Measurements from ENCODE around the gene ZNF280B. TPM values are rescaled to one million over a fixed set of nuclear protein-coding genes. Genes with fewer than 3 reads are reported as not detected.
A peak's percentile ranks its signal among the peaks of the same experiment; 100 is the strongest.

The ZNF280B gene
- total and polyA plus RNA-seq, 10 of the 15 experiments (the other 5 are each of a cell fraction or from before 2014, with no cell fraction given), result 0.28 to 2.2 (median 1.1) TPM

DNA sequence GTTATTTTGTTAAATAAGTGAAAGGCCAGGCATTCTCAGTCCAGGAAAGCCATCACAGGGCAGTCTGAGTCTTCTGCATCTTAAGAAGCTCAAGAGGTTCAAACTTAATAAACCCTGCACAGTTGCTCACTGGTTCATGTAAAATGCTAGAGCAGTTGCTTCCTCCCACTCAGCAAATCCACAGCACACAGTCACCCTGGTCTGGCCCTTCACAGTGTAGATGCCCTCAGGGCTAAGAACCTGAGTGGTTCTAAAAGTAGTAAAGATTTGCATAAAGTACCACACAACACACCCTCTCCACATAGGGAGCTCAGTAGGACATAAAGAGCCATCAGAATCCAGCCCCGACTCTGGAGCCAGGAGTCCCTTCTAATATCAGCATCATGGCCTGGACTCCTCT is 58.7 kb downstream of the ZNF280B start:
- H3K4me2 ChIP-seq (ENCODE audit: control insufficient read depth, insufficient read depth), result peak overlapping the region; percentile 48; the same call in 1 of the 2 replicates
- FAIRE-seq (no peak), DNase-seq (ENCODE audit: low read depth, low spot score) (no peak), ATAC-seq (peak; percentile 56)
- ChIA-PET CTCF (interaction anchor here (0.7 to 2.8 kb wide), 8 partner anchors 13 to 127 kb away, joined by 3 to 24 read pairs (median 6); partner anchors contain the start of genes PRAME and ZNF280B), SMC1A (ENCODE audit: uncharacterized antibody, unreplicated experiment) (interaction anchor here (1.5 kb wide), 1 partner anchor 27 kb away, joined by 7 read pairs; no protein-coding TSS in a partner anchor), RAD21 (ENCODE audit: unreplicated experiment) (interaction anchor here (1.4 to 4.0 kb wide), 4 partner anchors 13 to 27 kb away, joined by 3 to 18 read pairs (median 8); no protein-coding TSS in a partner anchor), POLR2A (interaction anchor here (0.5 to 1.3 kb wide), 2 partner anchors 26 to 694 kb away, joined by 3 to 4 read pairs; no protein-coding TSS in a partner anchor)
- no peaks in the 10 kb centered on the region for H4K20me1 ChIP-seq (ENCODE audit: control insufficient read depth, insufficient read depth)
- H3K27me3 ChIP-seq (replicated peaks in 1 of 2; ENCODE audit: control insufficient read depth in 2 of 2, insufficient read depth in 2 of 2, low read length in 1 of 2), result no peaks in the 10 kb centered on the region
- H3K4me3 ChIP-seq, result no peak overlapping the region
- in situ Hi-C loops (cut with MboI) (no loop called here), intact Hi-C loops (cut with micrococcal nuclease; ENCODE audit: unreplicated experiment) (no loop called here)
- no peaks in the 10 kb centered on the region; the same call in 1 of the 3 replicates for H3K9me3 ChIP-seq (replicated peaks; ENCODE audit: control insufficient read depth, insufficient read depth, low read length)
- H2AFZ ChIP-seq (ENCODE audit: control insufficient read depth, low read depth, low read length), result no peak overlapping the region; the same call in 1 of the 2 replicates
- H3K79me2 ChIP-seq (ENCODE audit: control insufficient read depth, insufficient read depth, low read length), result no peaks in the 10 kb centered on the region
- H3K27ac ChIP-seq (ENCODE audit: control insufficient read depth, insufficient read depth), result no peak overlapping the region
- TF ChIP-seq POLR2AphosphoS2 (IDR thresholded peaks at IDR 0.05; ENCODE audit: low read depth, low read length) (no peak), ZNF622 (IDR thresholded peaks at IDR 0.05) (no peak), BRCA1 (IDR thresholded peaks at IDR 0.05; ENCODE audit: low read depth, low read length) (no peak), USF1 (IDR thresholded peaks at IDR 0.05; ENCODE audit: borderline replicate concordance, extremely low read length, insufficient read depth, low read depth, low read length) (no peak), MYC (IDR thresholded peaks at IDR 0.05; ENCODE audit: insufficient read depth, insufficient read length, insufficient replicate concordance, low read length, severe bottlenecking) (no peak), PML (IDR thresholded peaks at IDR 0.05; ENCODE audit: low read length) (no peak), ELK1 (IDR thresholded peaks at IDR 0.05; ENCODE audit: low read depth, low read length) (no peak), ZZZ3 (IDR thresholded peaks at IDR 0.05; ENCODE audit: control insufficient read depth, insufficient read length, low read depth) (no peak), LARP7 (IDR thresholded peaks at IDR 0.05) (no peak), GABPA (IDR thresholded peaks at IDR 0.05; ENCODE audit: low read depth) (no peak), RAD21 (IDR thresholded peaks at IDR 0.05; ENCODE audit: insufficient read depth, low read depth, low read length) (no peak)
- TF ChIP-seq, protein P1, sequence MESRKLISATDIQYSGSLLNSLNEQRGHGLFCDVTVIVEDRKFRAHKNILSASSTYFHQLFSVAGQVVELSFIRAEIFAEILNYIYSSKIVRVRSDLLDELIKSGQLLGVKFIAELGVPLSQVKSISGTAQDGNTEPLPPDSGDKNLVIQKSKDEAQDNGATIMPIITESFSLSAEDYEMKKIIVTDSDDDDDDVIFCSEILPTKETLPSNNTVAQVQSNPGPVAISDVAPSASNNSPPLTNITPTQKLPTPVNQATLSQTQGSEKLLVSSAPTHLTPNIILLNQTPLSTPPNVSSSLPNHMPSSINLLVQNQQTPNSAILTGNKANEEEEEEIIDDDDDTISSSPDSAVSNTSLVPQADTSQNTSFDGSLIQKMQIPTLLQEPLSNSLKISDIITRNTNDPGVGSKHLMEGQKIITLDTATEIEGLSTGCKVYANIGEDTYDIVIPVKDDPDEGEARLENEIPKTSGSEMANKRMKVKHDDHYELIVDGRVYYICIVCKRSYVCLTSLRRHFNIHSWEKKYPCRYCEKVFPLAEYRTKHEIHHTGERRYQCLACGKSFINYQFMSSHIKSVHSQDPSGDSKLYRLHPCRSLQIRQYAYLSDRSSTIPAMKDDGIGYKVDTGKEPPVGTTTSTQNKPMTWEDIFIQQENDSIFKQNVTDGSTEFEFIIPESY (IDR thresholded peaks at IDR 0.05), result no peak
- TF ChIP-seq, protein P2, sequence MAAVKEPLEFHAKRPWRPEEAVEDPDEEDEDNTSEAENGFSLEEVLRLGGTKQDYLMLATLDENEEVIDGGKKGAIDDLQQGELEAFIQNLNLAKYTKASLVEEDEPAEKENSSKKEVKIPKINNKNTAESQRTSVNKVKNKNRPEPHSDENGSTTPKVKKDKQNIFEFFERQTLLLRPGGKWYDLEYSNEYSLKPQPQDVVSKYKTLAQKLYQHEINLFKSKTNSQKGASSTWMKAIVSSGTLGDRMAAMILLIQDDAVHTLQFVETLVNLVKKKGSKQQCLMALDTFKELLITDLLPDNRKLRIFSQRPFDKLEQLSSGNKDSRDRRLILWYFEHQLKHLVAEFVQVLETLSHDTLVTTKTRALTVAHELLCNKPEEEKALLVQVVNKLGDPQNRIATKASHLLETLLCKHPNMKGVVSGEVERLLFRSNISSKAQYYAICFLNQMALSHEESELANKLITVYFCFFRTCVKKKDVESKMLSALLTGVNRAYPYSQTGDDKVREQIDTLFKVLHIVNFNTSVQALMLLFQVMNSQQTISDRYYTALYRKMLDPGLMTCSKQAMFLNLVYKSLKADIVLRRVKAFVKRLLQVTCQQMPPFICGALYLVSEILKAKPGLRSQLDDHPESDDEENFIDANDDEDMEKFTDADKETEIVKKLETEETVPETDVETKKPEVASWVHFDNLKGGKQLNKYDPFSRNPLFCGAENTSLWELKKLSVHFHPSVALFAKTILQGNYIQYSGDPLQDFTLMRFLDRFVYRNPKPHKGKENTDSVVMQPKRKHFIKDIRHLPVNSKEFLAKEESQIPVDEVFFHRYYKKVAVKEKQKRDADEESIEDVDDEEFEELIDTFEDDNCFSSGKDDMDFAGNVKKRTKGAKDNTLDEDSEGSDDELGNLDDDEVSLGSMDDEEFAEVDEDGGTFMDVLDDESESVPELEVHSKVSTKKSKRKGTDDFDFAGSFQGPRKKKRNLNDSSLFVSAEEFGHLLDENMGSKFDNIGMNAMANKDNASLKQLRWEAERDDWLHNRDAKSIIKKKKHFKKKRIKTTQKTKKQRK (IDR thresholded peaks at IDR 0.05; ENCODE audit: low read depth, low read length), result no peak
- WGBS (ENCODE audit: insufficient coverage, insufficient replicate concordance, low lambda C conversion rate, missing lambda C conversion rate), result 60% methylated on average over 1 of the region's 1 CpG
- no TSS peak for BruUV-seq (replicated peaks)
- no peaks in the 10 kb centered on the region for H3K36me3 ChIP-seq (ENCODE audit: control insufficient read depth in 2 of 2, insufficient read depth in 2 of 2, low read length in 1 of 2)
- H3K4me1 ChIP-seq (ENCODE audit: control insufficient read depth, insufficient read depth, low read length), result peaks cover 9% of the 10 kb centered on the region
- H3K9ac ChIP-seq (ENCODE audit: control insufficient read depth, insufficient read depth, low read length), result no peak overlapping the region

Data from GM12878 (cell line).